Ramos (cell line): ENCODE measurements around the gene TMCO2.
"Not testable (repeated sequence)": the region's sequence is repeated elsewhere in the genome, so short reads cannot be mapped to it uniquely, and the experiment has no call there.

Source experiments
- in situ Hi-C: fragments of 300-500 bp; cut with MboI; formaldehyde crosslinking; loops from one replicate; pipeline ENCODE4 v1.14.3; 2022; ENCODE audit warnings: low sequenced_read_pairs; ENCODE audit not compliant: unreplicated experiment

The TMCO2 gene

GRCh38 chr1:40247655-40248054 is at the start of gene TMCO2:
Gene TMCO2 (plus strand): TSS chr1:40247937. CDS start chr1:40247994, 57 bp downstream.
- in situ Hi-C loops = no loop called here

- in situ Hi-C loops = no loop called here
These were observed 48.6 kb upstream of the TMCO2 start for GRCh38 chr1:40199126-40199525.

- in situ Hi-C loops = no loop called here
These were observed 42.9 kb upstream of the TMCO2 start for GRCh38 chr1:40204856-40205255.

DNA sequence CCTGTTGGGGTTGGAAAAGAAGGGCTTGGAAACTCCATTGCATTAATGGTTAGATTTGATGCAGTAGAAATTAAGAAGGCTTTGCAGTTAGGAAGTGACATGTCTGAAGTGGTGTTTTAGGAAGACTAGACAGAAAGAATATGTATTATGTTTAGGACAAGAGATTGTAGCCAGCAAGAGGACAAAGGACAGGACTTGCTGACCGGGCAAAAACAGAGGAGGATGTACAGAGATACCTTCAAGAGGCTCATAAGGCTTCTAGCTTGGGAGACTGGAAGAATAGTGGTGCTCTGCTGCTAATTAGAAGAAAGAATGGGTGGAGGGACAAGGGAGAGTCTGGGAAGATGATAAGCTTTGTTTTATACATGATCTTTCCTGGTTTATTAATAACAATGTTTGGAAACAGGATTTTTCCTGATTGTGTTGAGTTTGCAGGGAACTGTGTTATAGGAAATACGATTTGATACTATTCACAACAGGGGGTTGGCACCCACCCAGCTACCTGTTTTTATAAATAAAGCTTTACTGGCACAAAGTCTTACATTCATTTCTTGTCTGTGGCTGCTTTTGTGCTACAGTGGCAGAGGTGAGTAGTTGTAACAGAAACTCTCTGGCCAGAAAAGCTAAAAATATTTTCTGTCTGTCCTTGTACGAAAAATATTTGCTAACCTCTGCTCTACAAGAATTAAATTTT is 37.1 kb upstream of the TMCO2 start:
- in situ Hi-C loops = no loop called here

- in situ Hi-C loops = no loop called here
These were observed 29.4 kb upstream of the TMCO2 start for GRCh38 chr1:40218333-40218732.

DNA sequence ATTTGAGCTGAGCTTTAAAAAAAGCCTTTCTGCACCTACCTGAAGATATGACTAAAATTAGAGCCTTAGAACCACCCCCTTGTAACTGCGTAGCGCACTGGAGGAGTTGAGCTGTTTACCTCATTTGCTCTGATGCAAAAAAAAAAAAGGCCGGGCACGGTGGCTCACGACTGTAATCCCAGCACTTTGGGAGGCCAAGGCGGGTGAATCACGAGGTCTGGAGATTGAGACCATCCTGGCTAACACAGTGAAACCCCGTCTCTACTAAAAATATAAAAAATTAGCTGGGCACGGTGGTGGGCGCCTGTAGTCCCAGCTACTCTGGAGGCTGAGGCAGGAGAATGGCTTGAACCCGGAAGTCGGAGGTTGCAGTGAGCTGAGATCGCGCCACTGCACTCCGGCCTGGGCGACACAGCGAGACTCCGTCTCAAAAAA is 26.2 kb upstream of the TMCO2 start:
- in situ Hi-C loops = not testable (repeated sequence)

DNA sequence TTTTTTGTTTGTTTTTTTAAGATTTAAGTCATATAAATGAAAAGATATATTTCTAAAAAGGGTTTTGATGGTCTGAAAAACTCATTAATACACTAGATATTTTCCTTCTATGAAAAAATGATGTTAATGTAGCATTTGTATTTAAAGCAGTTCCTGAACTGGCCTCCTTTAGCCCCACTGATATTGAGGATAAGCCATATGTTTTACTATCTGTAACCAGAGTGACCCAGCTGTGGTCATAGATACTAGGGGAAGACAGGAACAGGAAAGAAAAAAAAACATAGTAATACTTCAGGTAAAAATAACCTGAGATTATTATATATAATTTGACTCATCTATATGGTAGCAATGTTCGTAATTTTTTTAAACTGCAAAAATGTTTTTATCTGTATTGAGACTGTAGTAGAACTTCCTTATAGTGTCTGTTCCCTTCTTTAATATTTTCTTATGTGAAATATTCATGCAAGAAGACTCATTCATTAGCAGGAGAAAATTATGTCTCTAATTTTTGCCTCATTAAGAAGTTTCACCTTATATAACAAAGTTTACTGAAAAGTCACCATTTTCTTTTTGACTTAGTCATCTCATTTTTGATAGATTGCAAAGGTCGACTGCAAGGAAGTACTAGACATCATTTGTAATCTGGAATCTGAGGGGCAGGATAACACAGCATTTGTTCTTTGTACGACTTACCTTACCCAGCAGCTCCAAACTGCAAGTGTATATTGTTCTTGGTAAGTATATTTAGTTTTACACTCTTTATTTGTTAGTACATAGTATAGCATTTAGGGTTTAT is 25.6 kb upstream of the TMCO2 start:
- in situ Hi-C loops = no loop called here

DNA sequence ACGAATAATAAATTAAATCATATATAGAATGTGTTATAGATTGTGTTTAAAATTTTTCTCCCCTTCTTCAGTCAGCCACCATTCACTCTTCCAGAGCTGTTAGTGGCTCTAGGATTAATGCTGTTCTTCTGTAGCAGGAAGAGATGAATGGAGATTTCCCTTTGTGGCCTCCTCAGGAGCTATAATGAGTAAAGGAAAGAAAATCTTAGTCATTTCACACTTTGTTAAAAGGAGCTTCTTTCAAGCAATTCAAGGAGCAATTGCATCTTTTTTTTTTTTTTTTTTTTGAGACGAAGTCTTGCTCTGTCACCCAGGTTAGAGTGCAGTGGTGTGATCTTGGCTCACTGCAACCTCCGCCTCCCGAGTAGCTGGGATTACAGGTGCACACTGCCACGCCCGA is 23.7 kb upstream of the TMCO2 start:
- in situ Hi-C loops = no loop called here

DNA sequence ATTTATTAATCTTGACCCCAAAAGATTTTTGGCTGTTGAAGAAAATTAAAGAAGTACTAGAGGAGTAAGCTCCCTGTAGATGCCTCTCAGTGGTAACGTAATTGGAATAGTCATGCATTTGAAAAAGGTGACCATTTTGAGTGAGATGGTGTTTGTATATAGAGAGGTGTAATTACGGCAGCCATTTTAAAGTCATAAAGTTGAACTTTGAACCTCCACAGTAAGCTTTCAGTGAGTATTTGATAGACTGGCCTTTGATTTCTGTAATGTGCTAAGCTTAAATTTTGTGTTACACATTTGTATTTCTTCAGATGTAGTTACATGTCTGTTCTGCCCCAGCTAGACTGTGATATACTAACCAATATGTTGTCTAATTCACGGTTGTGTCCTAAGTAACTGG is 21.5 kb upstream of the TMCO2 start:
- in situ Hi-C loops = no loop called here

DNA sequence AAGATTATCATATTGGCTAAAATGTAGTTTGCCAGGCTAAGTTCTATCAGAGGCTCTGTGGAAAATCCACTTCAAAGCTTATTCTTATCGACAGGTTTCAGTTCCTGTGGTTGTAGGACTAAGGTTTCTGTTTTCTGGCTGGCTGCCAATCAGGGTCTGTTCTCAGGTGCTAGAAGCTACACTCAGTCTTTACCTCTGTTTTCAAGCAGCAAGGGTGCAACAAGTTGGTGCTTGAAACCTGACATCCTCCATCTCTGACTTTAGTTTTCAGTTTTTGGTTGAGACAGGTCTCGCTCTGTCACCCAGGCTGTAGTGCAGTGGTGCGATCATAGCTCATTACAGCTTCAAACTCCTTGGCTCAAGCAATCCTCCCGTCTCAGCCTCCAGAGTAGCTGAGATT is 15.3 kb upstream of the TMCO2 start:
- in situ Hi-C loops = no loop called here

DNA sequence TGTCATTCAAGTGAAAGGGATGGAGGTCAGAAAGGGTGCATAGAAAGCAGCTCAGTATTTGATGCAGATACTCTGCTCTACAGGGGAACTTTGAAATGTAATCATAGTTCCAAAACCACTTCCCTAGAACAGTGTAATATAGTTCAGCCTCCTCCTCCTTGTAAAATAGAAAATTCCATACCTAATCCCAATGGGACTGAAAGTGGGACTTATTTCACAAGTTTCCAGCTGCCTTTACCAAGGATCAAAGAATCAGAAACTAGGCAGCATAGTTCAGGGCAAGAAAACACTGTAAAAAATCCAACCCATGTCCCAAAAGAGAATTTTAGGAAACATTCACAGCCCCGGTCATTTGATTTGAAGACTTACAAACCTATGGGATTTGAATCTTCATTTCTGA is 8.1 kb upstream of the TMCO2 start:
- in situ Hi-C loops = no loop called here

DNA sequence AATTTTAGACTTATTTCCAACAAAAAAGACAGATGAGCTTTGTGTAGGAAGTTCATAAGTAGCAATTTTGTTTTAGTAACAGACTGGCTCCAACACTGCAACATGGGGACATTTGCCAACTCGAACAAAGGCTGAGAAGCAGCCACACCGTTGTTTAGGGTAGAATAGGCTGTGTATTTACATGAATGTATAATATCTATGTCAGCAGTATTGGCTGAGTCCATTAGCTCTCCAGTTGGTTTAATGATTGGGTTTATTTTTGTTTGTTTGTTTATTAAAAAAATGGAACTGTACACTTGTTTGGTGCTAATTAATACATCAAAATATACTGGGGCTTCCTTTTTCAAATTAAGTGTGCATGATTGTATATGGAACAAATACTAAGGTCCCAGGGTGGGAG is 7.3 kb upstream of the TMCO2 start:
- in situ Hi-C loops = no loop called here

DNA sequence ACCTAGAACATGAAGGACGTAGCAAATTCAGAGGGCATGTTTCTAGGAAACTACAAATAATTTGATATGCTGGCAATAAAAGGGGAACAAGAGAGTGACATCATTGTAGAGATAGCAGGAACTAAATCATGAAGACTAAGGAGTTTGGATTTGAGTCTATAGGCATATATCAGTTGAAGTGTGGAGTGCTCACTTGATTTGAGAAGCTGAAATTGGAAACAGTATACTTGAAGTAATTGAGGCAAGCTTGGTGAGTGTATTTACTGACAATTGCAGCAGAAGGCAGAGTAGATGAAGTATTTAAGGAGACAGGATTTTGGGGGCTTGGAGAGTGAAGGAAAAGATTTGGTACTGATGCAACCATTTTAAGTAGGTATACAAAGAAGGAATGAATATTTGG is 6.4 kb upstream of the TMCO2 start:
- in situ Hi-C loops = no loop called here

GRCh38 chr1:40243351-40243750 is 4.4 kb upstream of the TMCO2 start:
- in situ Hi-C loops = no loop called here

DNA sequence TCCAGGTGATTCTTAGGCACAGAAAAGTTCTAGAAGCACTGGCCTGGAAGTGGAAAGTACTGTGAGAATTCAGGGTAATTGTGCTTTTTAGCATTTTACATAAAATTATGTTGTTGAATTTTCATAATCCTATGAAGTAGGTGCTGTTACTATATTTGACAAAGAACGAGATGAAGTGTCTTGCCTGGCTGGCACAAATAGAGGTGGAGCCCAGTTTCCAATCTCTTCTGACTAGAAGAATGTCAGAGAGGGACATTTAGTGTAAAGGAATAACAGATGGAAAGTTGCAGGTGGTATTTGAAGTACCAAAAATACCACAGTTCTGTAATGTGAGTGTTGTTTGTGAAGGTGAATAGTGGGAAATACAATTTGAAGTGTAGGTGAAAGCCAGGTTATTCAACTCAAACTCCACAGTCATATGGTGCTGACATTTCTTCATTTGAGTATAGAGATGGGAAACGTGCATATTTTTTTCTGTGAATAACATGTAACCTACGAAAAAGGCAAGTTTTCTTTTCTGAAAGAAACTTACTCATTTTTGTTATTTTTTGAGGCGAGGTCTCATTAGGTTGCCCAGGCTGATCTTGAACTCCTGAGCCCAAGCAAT is 3.5 kb upstream of the TMCO2 start:
- in situ Hi-C loops = no loop called here

DNA sequence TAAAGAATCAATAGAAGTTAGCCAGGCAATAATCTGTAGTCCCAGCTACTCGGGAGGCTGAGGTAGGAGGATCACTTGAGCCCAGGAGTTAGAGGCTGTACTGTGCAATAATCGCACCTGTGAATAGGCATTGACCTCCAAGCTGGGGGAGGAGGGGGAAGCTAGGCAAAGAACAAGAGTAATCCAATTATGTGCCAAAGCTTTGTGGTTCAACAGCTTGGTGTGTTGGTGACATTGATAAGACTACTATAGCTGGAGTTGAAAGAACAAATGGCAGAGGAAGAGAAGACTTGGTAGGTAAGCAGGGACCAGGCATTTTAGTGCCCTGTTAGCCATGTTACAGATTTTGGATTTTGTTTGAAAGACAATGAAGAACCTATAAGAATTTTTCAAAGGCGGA is 2.1 kb upstream of the TMCO2 start:
- in situ Hi-C loops = no loop called here

DNA sequence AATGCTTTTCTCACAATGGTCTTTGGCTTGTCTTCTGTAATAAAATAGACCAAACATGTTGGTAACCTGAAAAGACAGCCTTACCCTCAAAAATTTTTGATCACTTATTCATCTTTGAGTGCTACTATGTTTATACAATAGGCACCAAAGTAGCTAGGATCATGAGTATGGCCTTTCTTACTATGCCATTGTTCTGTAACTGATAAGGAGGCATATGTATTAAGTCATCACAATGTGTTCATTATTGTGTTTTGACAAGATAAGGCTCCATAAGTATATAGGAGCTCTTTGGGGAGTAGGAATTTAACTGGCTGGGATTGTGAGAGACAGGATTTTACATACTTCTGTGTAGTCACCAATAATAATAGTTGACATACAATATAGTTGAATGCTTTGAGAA is 675 bp downstream of the TMCO2 start:
- in situ Hi-C loops = no loop called here

DNA sequence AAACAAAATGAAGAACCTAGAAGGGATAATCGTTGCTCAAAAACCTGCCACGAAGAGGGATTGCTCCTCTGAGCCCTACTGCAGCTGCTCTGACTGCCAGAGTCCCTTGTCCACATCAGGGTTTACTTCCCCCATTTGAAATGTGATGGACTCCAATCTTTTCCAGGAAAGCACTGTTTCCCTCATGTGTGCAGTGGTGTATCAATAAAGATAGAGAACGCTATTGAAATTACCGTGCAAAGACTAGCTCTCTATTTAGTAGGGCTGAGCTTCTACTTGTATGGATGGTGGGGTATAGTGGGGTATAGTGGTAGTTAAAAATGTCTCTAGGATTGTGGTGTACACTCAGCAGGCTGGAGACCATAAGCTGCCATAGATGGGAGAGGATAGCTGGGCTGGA is 3.7 kb downstream of the TMCO2 start:
- in situ Hi-C loops = no loop called here

DNA sequence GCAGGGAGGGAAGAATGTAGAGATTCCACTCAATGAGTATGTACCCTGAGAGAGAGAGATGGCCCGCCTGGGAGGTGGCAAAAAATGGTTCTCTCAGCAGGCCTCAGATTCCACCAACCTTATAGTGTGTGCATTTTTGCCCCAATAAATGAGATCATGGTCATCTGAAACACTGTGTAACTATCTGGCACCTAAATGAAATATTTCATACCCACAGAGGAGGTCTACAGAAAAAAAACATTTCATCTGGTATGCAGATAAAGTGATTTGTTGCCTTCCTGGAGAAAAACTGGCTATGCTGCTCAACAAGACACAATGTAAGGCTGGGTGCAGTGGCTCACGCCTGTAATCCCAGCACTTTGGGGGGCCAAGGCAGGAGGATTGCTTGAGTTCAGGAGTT is 4.9 kb downstream of the TMCO2 start:
- in situ Hi-C loops = no loop called here

DNA sequence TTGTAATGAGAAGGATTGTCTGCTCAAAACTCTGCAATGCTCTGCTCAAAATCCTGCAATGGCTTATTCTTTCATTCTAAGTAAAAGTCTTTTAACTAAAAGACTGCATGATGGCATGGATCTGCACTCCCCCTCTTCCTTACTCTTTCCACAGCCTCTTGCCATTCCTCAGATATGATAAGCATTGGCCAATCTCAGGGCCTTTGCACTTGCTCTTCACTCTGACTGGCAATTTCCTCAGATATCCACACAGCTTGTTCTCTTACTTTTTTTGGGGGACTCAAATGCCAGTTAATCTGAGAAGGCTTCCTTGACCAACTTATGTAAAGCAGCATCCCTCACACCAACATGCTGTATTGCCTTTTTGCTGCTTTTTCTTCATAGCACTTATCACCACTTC is 7.5 kb downstream of the TMCO2 start:
- in situ Hi-C loops = no loop called here

- in situ Hi-C loops = no loop called here
These were observed 8.8 kb downstream of the TMCO2 start for GRCh38 chr1:40256401-40257084.
